Mesendoderm (in vitro differentiated cells): ENCODE data around the gene LHX3.
A peak's percentile ranks its signal among the peaks of the same experiment; 100 is the strongest.
"Not testable (repeated sequence)": the region's sequence is repeated elsewhere in the genome, so short reads cannot be mapped to it uniquely, and the experiment has no call there.

ENCODE experiments used
- DNase-seq: peaks from one replicate; pipeline ENCODE4 v3.0.0; 2013
- H2AK5ac ChIP-seq: 2 replicates; pipeline ENCODE4 v1.6.1; 2013; ENCODE audit warnings: low read length, inconsistent platforms
- H2BK120ac ChIP-seq: 2 replicates; pipeline ENCODE4 v1.6.1; 2013; ENCODE audit warnings: low read depth, mild to moderate bottlenecking, low read length, moderate library complexity, mixed read lengths
- H2BK15ac ChIP-seq: replicated peaks from 2 replicates; pipeline ENCODE4 v1.6.1; 2013; ENCODE audit warnings: low read depth, mild to moderate bottlenecking, moderate library complexity
- H2BK5ac ChIP-seq: 2 replicates; pipeline ENCODE4 v1.6.1; 2013; ENCODE audit warnings: low read length, inconsistent platforms
- H3K18ac ChIP-seq: 2 replicates; pipeline ENCODE4 v1.6.1; 2013; ENCODE audit warnings: mild to moderate bottlenecking, low read length, mixed read lengths
- H3K23ac ChIP-seq: one replicate; pipeline ENCODE4 v1.6.1; 2013; ENCODE audit warnings: low read length
- H3K27ac ChIP-seq: 2 replicates; pipeline ENCODE4 v1.5.1; 2013; ENCODE audit warnings: low read depth, mild to moderate bottlenecking, inconsistent platforms, low read length, moderate library complexity
- H3K27me3 ChIP-seq: 2 replicates; pipeline ENCODE4 v1.6.1; 2013; ENCODE audit warnings: low read length, control low read depth, mild to moderate bottlenecking, inconsistent platforms; ENCODE audit not compliant: insufficient read depth, poor library complexity
- H3K36me3 ChIP-seq: 2 replicates; pipeline ENCODE4 v1.6.1; 2013; ENCODE audit warnings: low read length, inconsistent platforms; ENCODE audit not compliant: control insufficient read depth, insufficient read depth
- H3K4ac ChIP-seq: one replicate; pipeline ENCODE4 v1.6.1; 2013; ENCODE audit warnings: low read depth, mild to moderate bottlenecking, low read length, moderate library complexity
- H3K4me1 ChIP-seq: 2 replicates; pipeline ENCODE4 v1.6.1; 2013; ENCODE audit warnings: low read depth, low read length, inconsistent platforms; ENCODE audit not compliant: control insufficient read depth
- H3K4me2 ChIP-seq: 2 replicates; pipeline ENCODE4 v1.6.1; 2013; ENCODE audit warnings: low read length
- H3K4me3 ChIP-seq: 2 replicates; pipeline ENCODE4 v1.5.1; 2013; ENCODE audit warnings: mild to moderate bottlenecking, low read length
- H3K56ac ChIP-seq: one replicate; pipeline ENCODE4 v1.6.1; 2013; ENCODE audit warnings: low read length
- H3K79me1 ChIP-seq: 2 replicates; pipeline ENCODE4 v1.6.1; 2013; ENCODE audit warnings: low read length, inconsistent platforms
- H3K79me2 ChIP-seq: 2 replicates; pipeline ENCODE4 v1.6.1; 2013; ENCODE audit warnings: mild to moderate bottlenecking, low read length; ENCODE audit not compliant: control insufficient read depth, insufficient read depth
- H3K9ac ChIP-seq: 2 replicates; pipeline ENCODE4 v1.6.1; 2013; ENCODE audit warnings: low read length, inconsistent platforms
- H4K5ac ChIP-seq: one replicate; pipeline ENCODE4 v1.6.1; 2013; ENCODE audit warnings: low read length
- H4K8ac ChIP-seq: one replicate; pipeline ENCODE4 v1.6.1; 2013; ENCODE audit warnings: low read depth, mild to moderate bottlenecking, control low read depth, low read length, moderate library complexity
- WGBS: extraction: QIAGEN DNeasy Blood & Tissue Kit; methylation state at CpG from one replicate; pipeline ENCODE4 v1.1.7; 2013; ENCODE audit warnings: low lambda C conversion rate, missing lambda C conversion rate; ENCODE audit not compliant: insufficient coverage; ENCODE audit errors: extremely low coverage; 5-methylcytosine and 5-hydroxymethylcytosine counted together

Gene LHX3

GRCh38 chr9:136152931-136153330 is 52.0 kb downstream of the LHX3 start:
- no peak overlapping the region for H2BK5ac ChIP-seq
- H3K4me2 ChIP-seq: no peak overlapping the region
- H3K36me3 ChIP-seq: no peaks in the 10 kb centered on the region
- H2BK120ac ChIP-seq: no peak overlapping the region
- H3K9ac ChIP-seq: no peak overlapping the region
- no peak overlapping the region for H4K5ac ChIP-seq
- no peaks in the 10 kb centered on the region for H3K27me3 ChIP-seq
- H2BK15ac ChIP-seq: no peak overlapping the region
- WGBS: no CpG with 5 or more reads among the region's 12 CpGs
- peaks cover 7% of the 10 kb centered on the region for H3K4me1 ChIP-seq
- H4K8ac ChIP-seq: no peak overlapping the region
- no peak for DNase-seq
- H3K4ac ChIP-seq: no peak overlapping the region
- H3K23ac ChIP-seq: no peak overlapping the region
- no peaks in the 10 kb centered on the region for H3K79me1 ChIP-seq
- no peak overlapping the region for H3K56ac ChIP-seq
- no peaks in the 10 kb centered on the region for H3K79me2 ChIP-seq
- no peak overlapping the region for H2AK5ac ChIP-seq
- no peak overlapping the region for H3K27ac ChIP-seq
- H3K18ac ChIP-seq: no peak overlapping the region
- H3K4me3 ChIP-seq: no peak overlapping the region

GRCh38 chr9:136152543-136152866 is 52.4 kb downstream of the LHX3 start:
- Histone ChIP-seq H3K4me2 (no peak overlapping the region), H3K4ac (no peak overlapping the region), H3K56ac (no peak overlapping the region), H3K27ac (no peak overlapping the region), H3K9ac (no peak overlapping the region), H3K4me1 (peaks cover 7% of the 10 kb centered on the region), H3K23ac (no peak overlapping the region), H2BK120ac (no peak overlapping the region), H3K36me3 (no peaks in the 10 kb centered on the region), H2BK5ac (no peak overlapping the region), H2AK5ac (no peak overlapping the region), H3K79me1 (no peaks in the 10 kb centered on the region), H3K27me3 (no peaks in the 10 kb centered on the region), H3K4me3 (no peak overlapping the region), H3K18ac (no peak overlapping the region), H4K5ac (no peak overlapping the region), H3K79me2 (no peaks in the 10 kb centered on the region), H4K8ac (no peak overlapping the region), H2BK15ac (no peak overlapping the region)
- WGBS: no CpG with 5 or more reads among the region's 4 CpGs
- DNase-seq: no peak

GRCh38 chr9:136151848-136152542 is 52.9 kb downstream of the LHX3 start:
- H3K4me1 ChIP-seq: peaks cover 7% of the 10 kb centered on the region
- no peak overlapping the region for H3K4me3 ChIP-seq
- no peak overlapping the region for H2BK5ac ChIP-seq
- H4K5ac ChIP-seq: no peak overlapping the region
- H3K79me1 ChIP-seq: no peaks in the 10 kb centered on the region
- H4K8ac ChIP-seq: no peak overlapping the region
- no peak overlapping the region for H2BK120ac ChIP-seq
- H3K36me3 ChIP-seq: no peaks in the 10 kb centered on the region
- no peaks in the 10 kb centered on the region for H3K79me2 ChIP-seq
- no CpG with 5 or more reads among the region's 27 CpGs for WGBS
- no peak overlapping the region for H3K4me2 ChIP-seq
- no peak overlapping the region for H3K27ac ChIP-seq
- H2BK15ac ChIP-seq: no peak overlapping the region
- no peak overlapping the region for H3K9ac ChIP-seq
- H3K4ac ChIP-seq: no peak overlapping the region
- H3K23ac ChIP-seq: no peak overlapping the region
- no peak overlapping the region for H3K18ac ChIP-seq
- no peak for DNase-seq
- H3K56ac ChIP-seq: peak overlapping the region; percentile 56
- no peak overlapping the region for H2AK5ac ChIP-seq
- H3K27me3 ChIP-seq: no peaks in the 10 kb centered on the region

GRCh38 chr9:136151214-136151804 is 53.6 kb downstream of the LHX3 start:
- no peaks in the 10 kb centered on the region for H3K27me3 ChIP-seq

GRCh38 chr9:136150664-136151213 is 54.2 kb downstream of the LHX3 start:
- not testable (repeated sequence) for H3K4me1 ChIP-seq, H4K8ac ChIP-seq, H2BK15ac ChIP-seq, H3K79me2 ChIP-seq, H3K4me2 ChIP-seq, H4K5ac ChIP-seq, DNase-seq, H3K27me3 ChIP-seq, H3K9ac ChIP-seq, H3K27ac ChIP-seq, H2AK5ac ChIP-seq, H3K23ac ChIP-seq, H3K4me3 ChIP-seq, H3K56ac ChIP-seq, H3K79me1 ChIP-seq, H3K4ac ChIP-seq, H3K18ac ChIP-seq, H2BK120ac ChIP-seq, H3K36me3 ChIP-seq, H2BK5ac ChIP-seq
- 100% methylated on average over 3 of the region's 7 CpGs for WGBS

More at GRCh38 chr9:136151214-136151804, 53.6 kb downstream of the LHX3 start:
- Histone ChIP-seq H3K27ac (no peak overlapping the region), H2BK5ac (no peak overlapping the region), H3K79me1 (no peaks in the 10 kb centered on the region), H2AK5ac (no peak overlapping the region), H3K56ac (peak overlapping the region; percentile 56), H3K18ac (no peak overlapping the region), H3K9ac (no peak overlapping the region), H4K5ac (no peak overlapping the region), H3K79me2 (no peaks in the 10 kb centered on the region), H3K36me3 (no peaks in the 10 kb centered on the region), H2BK120ac (no peak overlapping the region), H3K4ac (no peak overlapping the region), H3K4me3 (no peak overlapping the region), H3K4me1 (peaks cover 7% of the 10 kb centered on the region), H2BK15ac (no peak overlapping the region), H3K4me2 (no peak overlapping the region), H3K23ac (no peak overlapping the region), H4K8ac (no peak overlapping the region)
- DNase-seq: peak; percentile 53
- no CpG with 5 or more reads among the region's 25 CpGs for WGBS
